GM15510 (cell line): ENCODE data around the gene FIGN.

Experiments
- POLR2A ChIP-seq: IDR thresholded peaks from 3 replicates; pipeline ENCODE4 v1.6.1; 2011; ENCODE audit warnings: borderline replicate concordance; ENCODE audit not compliant: insufficient read length; ENCODE audit errors: extremely low read depth

The FIGN gene

GRCh38 chr2:163756588-163756987 is 20.8 kb upstream of the FIGN start:
- no peak for TF ChIP-seq POLR2A

DNA sequence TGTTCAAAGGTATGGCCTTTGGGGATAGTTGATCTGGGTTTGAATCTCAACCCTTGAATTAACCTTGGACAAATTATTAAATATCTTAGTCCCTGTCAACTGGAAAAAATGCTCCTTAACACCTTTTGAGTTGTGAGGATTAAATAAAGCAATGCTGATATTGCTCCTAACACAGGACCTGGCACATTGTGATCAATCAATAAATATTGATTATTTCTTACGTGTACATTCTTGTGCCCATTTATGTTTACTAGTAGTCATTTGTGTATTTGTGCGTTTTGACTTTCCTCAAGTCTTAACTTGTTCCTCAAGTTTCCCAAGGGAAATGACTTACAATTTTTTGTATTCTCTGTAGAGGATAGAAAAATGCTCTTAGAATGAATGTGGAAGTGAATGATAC is 19.6 kb upstream of the FIGN start:
- TF ChIP-seq POLR2A = no peak

- TF ChIP-seq POLR2A = no peak
Observed at GRCh38 chr2:163753726-163754125, 17.9 kb upstream of the FIGN start.

DNA sequence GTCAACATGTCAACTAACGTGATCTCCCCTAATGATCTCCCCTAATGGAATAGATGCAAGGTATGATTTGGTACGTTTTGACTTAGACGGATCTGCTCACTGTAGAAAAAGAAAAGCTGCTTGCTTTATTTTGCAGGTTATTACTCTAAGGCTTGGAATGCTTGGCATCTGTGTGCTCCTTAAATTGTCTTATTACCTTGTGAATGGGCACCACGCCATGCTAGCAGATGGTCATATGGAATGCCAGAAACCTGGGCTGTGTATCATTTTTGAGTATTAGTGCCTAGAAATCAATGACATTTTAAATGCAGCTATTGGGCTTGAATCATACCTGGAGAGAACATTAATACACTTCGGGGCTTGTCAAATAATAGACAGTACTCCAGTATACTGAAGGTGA is 16.5 kb upstream of the FIGN start:
- TF ChIP-seq POLR2A = no peak

- TF ChIP-seq POLR2A = no peak
Observed at GRCh38 chr2:163751696-163752095, 15.9 kb upstream of the FIGN start.

GRCh38 chr2:163748420-163748819 is 12.6 kb upstream of the FIGN start:
- no peak for TF ChIP-seq POLR2A

DNA sequence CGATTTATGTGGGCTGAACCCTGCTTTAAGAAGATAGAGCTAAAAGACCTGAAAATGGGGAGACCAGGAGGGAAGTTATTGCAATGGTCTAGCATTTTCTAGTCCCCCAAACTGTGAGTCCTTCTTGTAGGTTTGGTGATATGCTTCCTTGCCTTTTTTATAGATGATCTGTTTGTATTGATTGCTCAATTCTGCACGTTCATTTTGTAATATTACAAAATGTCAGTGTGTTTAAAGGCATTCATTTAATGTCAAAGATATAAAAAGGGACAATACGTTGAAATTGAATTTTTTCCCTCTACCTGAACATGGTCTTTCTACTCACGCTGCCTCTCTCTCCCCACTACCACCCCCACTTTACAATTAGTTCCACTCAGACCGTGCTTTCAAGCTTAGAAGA is 5.6 kb upstream of the FIGN start:
- TF ChIP-seq POLR2A = no peak

GRCh38 chr2:163737563-163737962 is 1.8 kb upstream of the FIGN start:
- no peak for TF ChIP-seq POLR2A

GRCh38 chr2:163737190-163737439 is 1.3 kb upstream of the FIGN start:
- no peak for TF ChIP-seq POLR2A

GRCh38 chr2:163736433-163737189 is 803 bp upstream of the FIGN start:
- TF ChIP-seq POLR2A = no peak

DNA sequence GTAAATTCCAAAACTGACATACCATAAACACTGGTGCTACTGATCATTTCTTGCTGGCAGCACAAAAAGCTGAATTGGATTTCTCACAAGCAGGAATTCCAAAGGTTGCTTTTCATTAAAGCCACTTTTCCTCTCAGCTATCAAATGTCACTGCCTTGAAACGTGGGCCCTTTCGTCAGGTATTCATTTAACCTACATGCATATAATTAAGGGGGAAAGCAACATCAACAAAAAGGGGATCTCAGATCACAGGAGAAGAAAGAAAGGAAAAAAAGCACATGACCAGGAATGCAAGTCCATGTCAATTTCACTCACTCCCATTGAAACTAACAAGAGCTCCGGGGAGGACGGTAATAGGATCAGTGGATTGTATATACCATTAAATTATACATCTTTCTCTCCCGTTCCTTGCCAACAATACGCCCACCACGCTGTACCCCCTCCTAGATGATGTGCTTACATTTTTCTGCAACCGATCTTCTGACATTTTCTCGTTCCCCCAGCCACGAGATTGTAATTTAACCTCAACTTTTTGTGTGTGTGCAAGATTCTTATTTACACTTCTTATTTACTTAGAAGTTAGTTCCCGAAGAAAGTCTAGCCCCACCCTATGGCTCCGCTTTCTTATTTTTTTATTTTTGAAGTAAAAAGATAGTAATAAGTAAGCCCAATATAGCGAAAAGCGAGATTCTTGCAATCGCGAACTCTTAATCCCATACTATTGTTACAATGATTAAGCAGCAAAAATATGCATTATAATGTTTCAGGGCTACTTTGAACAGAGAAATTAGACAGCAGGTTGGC is 725 bp downstream of the FIGN start:
- no peak for TF ChIP-seq POLR2A

DNA sequence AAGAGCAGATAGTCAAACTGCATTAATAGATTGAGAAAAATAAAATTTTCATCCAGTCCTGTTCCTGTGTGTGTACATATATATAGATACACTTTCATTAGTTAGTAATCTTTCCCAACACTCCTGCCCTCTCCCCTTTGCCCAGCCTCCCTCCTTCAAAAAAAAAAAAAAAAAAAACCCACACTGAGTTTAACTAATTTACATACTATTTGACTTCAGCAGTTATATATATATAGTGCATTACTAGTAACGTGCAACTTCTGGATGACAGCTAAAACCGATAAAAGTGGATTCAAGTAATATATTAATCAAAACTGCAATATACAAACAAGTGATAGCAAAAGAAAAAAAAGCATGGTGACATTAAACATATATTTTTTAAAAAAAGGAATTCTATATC is 1.4 kb downstream of the FIGN start:
- no peak for TF ChIP-seq POLR2A

GRCh38 chr2:163733956-163734355 is 1.9 kb downstream of the FIGN start:
- no peak for TF ChIP-seq POLR2A

DNA sequence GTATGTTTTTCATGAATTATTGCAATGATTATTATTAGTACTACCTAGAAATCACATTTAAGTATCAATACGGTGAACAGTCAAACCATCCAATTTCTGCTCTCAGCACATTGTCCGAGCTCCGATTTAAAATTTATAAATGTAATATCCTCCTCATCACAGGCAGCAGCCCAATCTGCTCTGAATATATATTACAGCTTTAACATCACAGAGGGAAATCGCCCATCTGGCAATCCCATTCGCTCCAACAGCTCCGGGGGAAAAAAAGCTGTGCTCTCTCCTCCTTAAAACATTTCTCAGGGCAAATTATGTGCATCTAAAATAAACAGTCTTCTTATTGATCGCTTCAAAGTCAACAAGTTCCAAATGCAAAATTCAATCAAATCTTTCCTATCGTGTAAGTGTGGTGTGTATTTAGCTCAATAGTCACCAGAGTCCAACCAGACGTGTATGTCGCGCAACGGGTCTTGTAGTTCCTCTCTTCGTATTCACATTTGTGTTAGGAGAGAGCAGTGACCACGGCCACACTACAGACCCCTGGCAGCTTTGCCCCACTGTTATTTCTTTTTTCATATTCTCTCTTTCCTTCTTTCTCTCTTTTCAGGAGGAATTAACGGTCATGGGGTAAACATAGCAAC is 2.4 kb downstream of the FIGN start:
- TF ChIP-seq POLR2A = no peak

- no peak for TF ChIP-seq POLR2A
Observed at GRCh38 chr2:163732727-163733126, 3.1 kb downstream of the FIGN start.

DNA sequence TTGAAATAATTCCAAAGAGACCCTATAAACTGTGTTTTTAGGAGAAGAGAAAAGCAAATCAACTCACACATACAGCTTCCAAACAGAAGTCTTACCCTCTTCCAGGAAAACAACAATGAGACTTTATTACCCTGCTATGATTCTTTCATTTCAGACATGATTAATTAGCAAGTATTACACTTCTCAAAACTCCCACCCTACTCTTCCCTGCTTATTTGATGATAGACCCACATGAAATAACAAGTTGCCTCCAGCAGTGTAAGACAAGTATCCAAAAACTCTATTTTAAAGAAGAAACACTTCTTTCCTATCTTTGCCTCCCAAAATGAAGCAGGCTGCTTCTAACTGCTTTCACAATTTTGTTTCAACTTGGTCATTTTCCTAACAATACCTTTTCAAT is 4.1 kb downstream of the FIGN start:
- no peak for TF ChIP-seq POLR2A
